Renal cortex interstitium (tissue), 3 donors: ENCODE results near the gene PFN1. TPM values are rescaled to one million over a fixed set of nuclear protein-coding genes. Genes with fewer than 3 reads are reported as not detected.

Experiments used
- polyA plus RNA-seq, 3 donors: library from polyadenylated mRNA; unstranded; fragments of 120-200 nt; gene quantifications; one replicate each; pipeline ENCODE4 v1.2.1, GENCODE V29; 2013; ENCODE audit not compliant: insufficient read length in 3 of 3

Gene PFN1
- polyA plus RNA-seq, 3 donors, result 350 to 480 (median 397) TPM

Other genes starting within 250 kb of the PFN1 start
- 10 to 100 TPM; 45.7 to 56.2 (median 50.0) TPM for gene PELP1, start 244.4 kb downstream of the PFN1 start, polyA plus RNA-seq
- 10 to 100 TPM; 29.8 to 39.0 (median 35.1) TPM for gene ARRB2, start 237.9 kb downstream of the PFN1 start, polyA plus RNA-seq
- gene MED11, start 217.1 kb downstream of the PFN1 start, polyA plus RNA-seq, result 10 to 100 TPM; 24.9 to 29.4 (median 26.9) TPM
- gene ZMYND15, start 208.7 kb downstream of the PFN1 start, polyA plus RNA-seq, result 1 to 10 TPM in 1 of 3 donors, under 1 TPM in 2; 0.46 to 1.7 (median 0.50) TPM
- 10 to 100 TPM; 10.1 to 23.2 (median 10.8) TPM for gene CXCL16, start 208.6 kb downstream of the PFN1 start, polyA plus RNA-seq
- gene TM4SF5, start 176.6 kb downstream of the PFN1 start, polyA plus RNA-seq, result 1 to 10 TPM; 1.8 to 3.1 (median 2.8) TPM
- gene VMO1, start 162.2 kb downstream of the PFN1 start, polyA plus RNA-seq, result 1 to 10 TPM in 1 of 3 donors, under 1 TPM in 2; 0.78 to 1.7 (median 0.96) TPM
- 10 to 100 TPM in 2 of 3 donors, 1 to 10 TPM in 1; 6.7 to 11.3 (median 10.5) TPM for gene GLTPD2, start 159.6 kb downstream of the PFN1 start, polyA plus RNA-seq
- 100 to 1,000 TPM; 123 to 139 (median 126) TPM for gene PSMB6, start 152.4 kb downstream of the PFN1 start, polyA plus RNA-seq
- gene PLD2, start 141.4 kb downstream of the PFN1 start, polyA plus RNA-seq, result 10 to 100 TPM; 34.3 to 51.2 (median 38.1) TPM
- gene MINK1, start 115.2 kb downstream of the PFN1 start, polyA plus RNA-seq, result 10 to 100 TPM; 59.4 to 70.7 (median 66.3) TPM
- gene C17orf107, start 49.0 kb downstream of the PFN1 start, polyA plus RNA-seq, result 1 to 10 TPM; 1.5 to 3.0 (median 1.8) TPM
- 1 to 10 TPM; 1.4 to 2.8 (median 1.8) TPM for gene CHRNE, start 45.4 kb downstream of the PFN1 start, polyA plus RNA-seq
- 1 to 10 TPM; 1.9 to 2.2 (median 2.0) TPM for gene GP1BA, start 16.3 kb downstream of the PFN1 start, polyA plus RNA-seq
- gene SLC25A11, start 8.5 kb downstream of the PFN1 start, polyA plus RNA-seq, result 10 to 100 TPM; 62.9 to 81.6 (median 76.1) TPM
- gene RNF167, start 8.3 kb downstream of the PFN1 start, polyA plus RNA-seq, result 100 to 1,000 TPM; 125 to 146 (median 134) TPM
- 10 to 100 TPM; 20.3 to 36.4 (median 29.5) TPM for gene ENO3, start 2.6 kb upstream of the PFN1 start, polyA plus RNA-seq
- gene SPAG7, start 19.3 kb upstream of the PFN1 start, polyA plus RNA-seq, result 100 to 1,000 TPM in 1 of 3 donors, 10 to 100 TPM in 2; 86.7 to 105 (median 92.6) TPM
- gene CAMTA2, start 39.1 kb upstream of the PFN1 start, polyA plus RNA-seq, result 10 to 100 TPM; 23.9 to 35.5 (median 24.3) TPM
- 1 to 10 TPM; 7.2 to 8.0 (median 7.2) TPM for gene INCA1, start 49.0 kb upstream of the PFN1 start, polyA plus RNA-seq
- 10 to 100 TPM; 76.8 to 97.2 (median 87.3) TPM for gene KIF1C, start 49.4 kb upstream of the PFN1 start, polyA plus RNA-seq
- gene SLC52A1, start 86.9 kb upstream of the PFN1 start, polyA plus RNA-seq, result under 1 TPM; 0.16 to 0.47 (median 0.16) TPM
- 10 to 100 TPM; 13.9 to 16.7 (median 14.9) TPM for gene ZFP3, start 129.9 kb upstream of the PFN1 start, polyA plus RNA-seq
- 10 to 100 TPM; 22.6 to 50.4 (median 23.8) TPM for gene ZNF232, start 163.3 kb upstream of the PFN1 start, polyA plus RNA-seq
- gene USP6, start 167.5 kb upstream of the PFN1 start, polyA plus RNA-seq, result 10 to 100 TPM in 1 of 3 donors, 1 to 10 TPM in 2; 2.9 to 10.4 (median 7.7) TPM
- gene ZNF594, start 243.3 kb upstream of the PFN1 start, polyA plus RNA-seq, result 10 to 100 TPM; 21.2 to 27.9 (median 22.7) TPM